ENCODE data around the gene ZSCAN5B. TPM values are rescaled to one million over a fixed set of nuclear protein-coding genes. Genes with fewer than 3 reads are reported as not detected.

Gene ZSCAN5B
- total and polyA plus RNA-seq, 11 donors: 0.04 TPM; not detected in 10

DNA sequence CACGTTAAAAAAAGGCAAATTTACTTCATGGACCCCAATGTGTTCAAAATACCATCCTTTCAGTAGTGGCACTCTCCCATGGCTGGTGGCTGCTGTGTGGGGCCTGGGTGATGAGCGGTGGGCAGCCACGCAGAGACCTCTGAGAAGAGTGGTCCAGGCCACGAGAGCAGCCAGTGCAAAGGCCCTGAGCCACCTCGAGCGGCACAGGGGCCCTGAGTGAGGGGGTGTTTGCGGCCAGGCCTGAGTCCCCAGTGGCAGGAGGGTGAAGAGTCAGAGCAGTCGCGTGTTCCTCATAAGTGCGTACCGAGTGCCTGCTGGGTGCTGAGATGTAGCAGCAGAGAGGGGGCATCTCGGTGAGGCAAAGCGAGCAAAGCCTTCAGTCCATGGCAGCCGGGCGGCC lies 49.5 kb downstream of the ZSCAN5B start:
- 94 to 97% (median 97%) methylated on average over 14 to 15 of the region's 15 CpGs for WGBS, 4 donors
- H3K27ac ChIP-seq: no peak overlapping the region
- H3K9me3 ChIP-seq: no peaks in the 10 kb centered on the region

DNA sequence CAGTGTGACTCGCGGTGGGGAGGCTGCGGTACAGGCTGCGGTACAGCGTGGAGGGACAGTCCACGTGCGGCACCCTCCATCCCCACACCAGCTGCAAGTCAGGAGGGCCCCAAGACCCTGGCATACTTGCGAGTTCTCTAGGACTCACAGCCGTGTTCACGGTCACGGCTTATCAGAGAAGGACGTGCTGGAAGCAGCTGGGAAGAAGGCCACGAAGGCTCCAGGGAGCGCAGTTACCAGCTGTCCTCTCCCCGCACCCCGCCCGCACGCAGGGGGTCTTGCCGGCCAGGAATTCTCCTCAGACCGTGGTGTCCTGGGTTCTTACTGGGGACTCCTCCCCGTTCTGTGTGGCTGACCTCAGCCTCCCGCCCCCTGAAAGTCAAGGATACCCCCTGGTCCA lies 50.3 kb downstream of the ZSCAN5B start:
- WGBS, 4 donors: 85 to 94% (median 90%) methylated on average over 20 to 22 of the region's 22 CpGs
- intact Hi-C loops (cut with DNase I): no loop called here
- TF ChIP-seq, protein P1, sequence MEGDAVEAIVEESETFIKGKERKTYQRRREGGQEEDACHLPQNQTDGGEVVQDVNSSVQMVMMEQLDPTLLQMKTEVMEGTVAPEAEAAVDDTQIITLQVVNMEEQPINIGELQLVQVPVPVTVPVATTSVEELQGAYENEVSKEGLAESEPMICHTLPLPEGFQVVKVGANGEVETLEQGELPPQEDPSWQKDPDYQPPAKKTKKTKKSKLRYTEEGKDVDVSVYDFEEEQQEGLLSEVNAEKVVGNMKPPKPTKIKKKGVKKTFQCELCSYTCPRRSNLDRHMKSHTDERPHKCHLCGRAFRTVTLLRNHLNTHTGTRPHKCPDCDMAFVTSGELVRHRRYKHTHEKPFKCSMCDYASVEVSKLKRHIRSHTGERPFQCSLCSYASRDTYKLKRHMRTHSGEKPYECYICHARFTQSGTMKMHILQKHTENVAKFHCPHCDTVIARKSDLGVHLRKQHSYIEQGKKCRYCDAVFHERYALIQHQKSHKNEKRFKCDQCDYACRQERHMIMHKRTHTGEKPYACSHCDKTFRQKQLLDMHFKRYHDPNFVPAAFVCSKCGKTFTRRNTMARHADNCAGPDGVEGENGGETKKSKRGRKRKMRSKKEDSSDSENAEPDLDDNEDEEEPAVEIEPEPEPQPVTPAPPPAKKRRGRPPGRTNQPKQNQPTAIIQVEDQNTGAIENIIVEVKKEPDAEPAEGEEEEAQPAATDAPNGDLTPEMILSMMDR (IDR thresholded peaks at IDR 0.05): no peak
- no peak for TF ChIP-seq POLR2A (IDR thresholded peaks at IDR 0.05)

More for the DNA sequence above, 49.5 kb downstream of the ZSCAN5B start:
- Histone ChIP-seq H3K27me3 (no peaks in the 10 kb centered on the region), H3K4me1 (peaks cover 0 to 21% (median 4%) of the 10 kb centered on the region in 12 donors), H3K4me3 (no peak overlapping the region), H3K36me3 (peaks cover 0 to 31% (median 16%) of the 10 kb centered on the region in 9 donors)
- no peak for DNase-seq
- no peak for ATAC-seq
- TF ChIP-seq POLR2A (IDR thresholded peaks at IDR 0.05): no peak
- TF ChIP-seq, protein P1 (IDR thresholded peaks at IDR 0.05): no peak
- intact Hi-C loops (cut with DNase I): no loop called here

DNA sequence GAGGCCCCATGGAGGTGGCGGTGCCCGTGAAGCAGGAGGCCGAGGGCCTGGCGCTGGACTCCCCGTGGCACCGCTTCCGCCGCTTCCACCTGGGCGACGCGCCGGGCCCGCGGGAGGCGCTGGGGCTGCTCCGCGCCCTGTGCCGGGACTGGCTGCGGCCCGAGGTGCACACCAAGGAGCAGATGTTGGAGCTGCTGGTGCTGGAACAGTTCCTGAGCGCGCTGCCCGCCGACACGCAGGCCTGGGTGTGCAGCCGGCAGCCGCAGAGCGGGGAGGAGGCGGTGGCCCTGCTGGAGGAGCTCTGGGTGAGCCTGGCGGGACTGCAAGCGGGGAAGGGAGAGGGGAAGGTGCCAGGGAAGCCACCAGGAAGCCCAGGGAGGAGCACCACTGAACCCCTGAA lies 50.7 kb downstream of the ZSCAN5B start:
- Histone ChIP-seq H3K27me3 (no peaks in the 10 kb centered on the region), H3K4me3 (no peak overlapping the region), H3K9me3 (no peaks in the 10 kb centered on the region), H3K4me1 (peaks cover 0 to 32% (median 6%) of the 10 kb centered on the region in 12 donors), H3K27ac (no peak overlapping the region), H3K36me3 (peaks cover 0 to 31% (median 16%) of the 10 kb centered on the region in 9 donors)
- DNase-seq (no peak), ATAC-seq (no peak)
- 95 to 97% (median 97%) methylated on average over 31 of the region's 31 CpGs for WGBS, 4 donors
- intact Hi-C loops (cut with DNase I): no loop called here
- TF ChIP-seq, protein P1 (IDR thresholded peaks at IDR 0.05): no peak
- TF ChIP-seq POLR2A (IDR thresholded peaks at IDR 0.05): no peak

More for the DNA sequence above, 50.3 kb downstream of the ZSCAN5B start:
- Histone ChIP-seq H3K4me1 (peaks cover 0 to 28% (median 4%) of the 10 kb centered on the region in 12 donors), H3K27me3 (no peaks in the 10 kb centered on the region), H3K36me3 (peaks cover 0 to 31% (median 16%) of the 10 kb centered on the region in 9 donors), H3K9me3 (no peaks in the 10 kb centered on the region), H3K27ac (no peak overlapping the region), H3K4me3 (no peak overlapping the region)
- DNase-seq (no peak), ATAC-seq (no peak)

DNA sequence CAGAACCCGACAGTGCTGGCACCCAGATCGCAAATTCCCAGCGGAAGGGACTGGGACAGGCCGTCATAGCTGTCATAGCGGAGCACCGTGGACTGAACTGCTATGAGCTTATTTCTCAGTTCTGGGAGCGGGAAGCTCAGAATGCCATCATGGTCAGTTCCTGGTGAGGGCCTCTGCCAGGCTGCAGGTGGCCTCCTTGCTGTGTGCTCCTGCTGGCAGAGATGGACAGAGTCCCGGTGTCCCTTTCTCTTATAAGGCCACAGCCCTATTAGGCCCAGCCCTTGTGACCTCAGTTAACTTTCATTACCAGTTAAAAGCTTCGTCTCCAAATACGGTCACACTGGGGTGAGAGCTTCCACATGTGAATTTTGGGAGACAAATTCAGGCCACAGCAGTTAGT lies 51.9 kb downstream of the ZSCAN5B start:
- intact Hi-C loops (cut with DNase I): no loop called here
- Histone ChIP-seq H3K4me3 (no peak overlapping the region), H3K9me3 (no peaks in the 10 kb centered on the region), H3K36me3 (peaks cover 0 to 31% (median 16%) of the 10 kb centered on the region in 9 donors), H3K4me1 (peaks cover 0 to 36% (median 9%) of the 10 kb centered on the region in 12 donors), H3K27ac (no peak overlapping the region), H3K27me3 (no peaks in the 10 kb centered on the region)
- DNase-seq (no peak), ATAC-seq (no peak)
- TF ChIP-seq, protein P1 (IDR thresholded peaks at IDR 0.05): no peak
- no peak for TF ChIP-seq POLR2A (IDR thresholded peaks at IDR 0.05)
- WGBS, 4 donors: 80 to 94% (median 92%) methylated on average over 7 to 10 of the region's 10 CpGs

All from heart left ventricle (tissue), 16 donors.